HCT116 (cell line): Measurements from ENCODE around the gene PEAK3. TPM values are rescaled to one million over a fixed set of nuclear protein-coding genes. Genes with fewer than 3 reads are reported as not detected.

Source experiments
- ATAC-seq: fragments of 200-7000 bp; cut with Tn5 transposase; 2 replicates; pipeline ENCODE4 v1.9.1; 2020; ENCODE audit warnings: mild to moderate bottlenecking, moderate library complexity
- BruUV-seq: library from RNA; stranded (reverse); fragments of 400-500 nt; replicated peaks from 2 replicates; lab custom pipeline; 2021; lab: Mats Ljungman, UMichigan
- CTCF ChIA-PET: fragments of 300-600 bp; sonication (Branson Sonifier 250); formaldehyde crosslinking; loops from one replicate; lab custom pipeline; 2021; ENCODE audit warnings: antibody characterized with exemption; lab: Charles Lee
- POLR2A ChIA-PET: fragments of 300-600, 350-600 bp; sonication (Branson Sonifier 250); formaldehyde crosslinking; loops from one replicate; lab custom pipeline; 2021; ENCODE audit warnings: antibody characterized with exemption; lab: Charles Lee
- RAD21 ChIA-PET, 2 experiments: fragments of 300-600 bp; sonication (Branson Sonifier 250); formaldehyde crosslinking; loops; one replicate each; lab custom pipeline; 2023; ENCODE audit warnings: low total read pairs in 2 of 2; ENCODE audit not compliant: uncharacterized antibody in 2 of 2, unreplicated experiment in 2 of 2, low non-redundant PET in 1 of 2; lab: Charles Lee
- DNase-seq: peaks from one replicate; pipeline ENCODE4 v3.0.0-alpha.2; 2010; ENCODE audit warnings: low read depth, low spot score
- H2AFZ ChIP-seq: fragments of 200-600 bp; shearing (Covaris generic), sonication (generic); 2 replicates; pipeline ENCODE4 v1.6.1; 2017; ENCODE audit warnings: low read depth, mixed run types, mixed read lengths, antibody characterized with exemption, low read length; ENCODE audit not compliant: poor library complexity, severe bottlenecking
- H3K27ac ChIP-seq: 2 replicates; pipeline ENCODE4 v1.5.1; 2012; ENCODE audit warnings: low read depth, low read length
- H3K27me3 ChIP-seq: fragments of 200-600 bp; sonication (generic); 2 replicates; pipeline ENCODE4 v1.6.1; 2016; ENCODE audit warnings: mixed run types, low read length, mixed read lengths; ENCODE audit not compliant: insufficient read depth
- H3K36me3 ChIP-seq, 2 experiments: fragments of 200-500 bp in 1 of 2; fragments of 200-600 bp in 1 of 2; sonication (Bioruptor generic) in 1 of 2; sonication (generic) in 1 of 2; 2 replicates each; pipeline versions ENCODE4 v1.5.1 to v1.6.1; 2014 to 2016; ENCODE audit warnings: low read length in 2 of 2, inconsistent platforms in 1 of 2, mixed read lengths in 1 of 2, mixed run types in 1 of 2; ENCODE audit not compliant: insufficient read depth in 2 of 2, control insufficient read depth in 1 of 2
- H3K4me1 ChIP-seq, 2 experiments: fragments of 200-600 bp in 1 of 2; sonication (generic) in 1 of 2; 2 replicates each; pipeline versions ENCODE4 v1.5.1 to v1.6.1; 2012 to 2017; ENCODE audit warnings: low read length in 2 of 2, inconsistent platforms in 1 of 2, mild to moderate bottlenecking in 1 of 2, mixed read lengths in 1 of 2, mixed run types in 1 of 2, moderate library complexity in 1 of 2; ENCODE audit not compliant: insufficient read depth in 2 of 2, control insufficient read depth in 1 of 2
- H3K4me2 ChIP-seq: fragments of 200-600 bp; sonication (generic); 2 replicates; pipeline ENCODE4 v1.6.1; 2017; ENCODE audit warnings: mixed run types, low read length, mixed read lengths
- H3K4me3 ChIP-seq, 2 experiments: fragments of 200-600 bp in 1 of 2; sonication (generic) in 1 of 2; replicated peaks in 1 of 2; 2 replicates each; pipeline ENCODE4 v1.5.1; 2011 to 2016; ENCODE audit warnings: low read length in 2 of 2, control low read depth in 1 of 2, low read depth in 1 of 2, mild to moderate bottlenecking in 1 of 2, mixed read lengths in 1 of 2, mixed run types in 1 of 2
- H3K79me2 ChIP-seq: fragments of 200-600 bp; sonication (generic); 2 replicates; pipeline ENCODE4 v1.6.1; 2017; ENCODE audit warnings: mild to moderate bottlenecking, mixed run types, low read length, moderate library complexity, mixed read lengths; ENCODE audit not compliant: insufficient read depth
- H3K9ac ChIP-seq: fragments of 200-600 bp; sonication (generic); 2 replicates; pipeline ENCODE4 v1.6.1; 2016; ENCODE audit warnings: low read length, mixed read lengths
- H3K9me2 ChIP-seq: fragments of 200-600 bp; sonication (generic), shearing (Covaris generic); 2 replicates; pipeline ENCODE4 v1.6.1; 2017; ENCODE audit warnings: mixed run types, mild to moderate bottlenecking, moderate library complexity; ENCODE audit not compliant: insufficient read depth
- H3K9me3 ChIP-seq, 2 experiments: fragments of 200-500 bp in 1 of 2; fragments of 200-600 bp in 1 of 2; sonication (Bioruptor generic) in 1 of 2; sonication (generic) in 1 of 2; 2 replicates each; pipeline ENCODE4 v1.6.1; 2014 to 2017; ENCODE audit warnings: low read length in 2 of 2, mixed read lengths in 2 of 2, inconsistent platforms in 1 of 2, low read depth in 1 of 2, mild to moderate bottlenecking in 1 of 2, mixed run types in 1 of 2, moderate library complexity in 1 of 2; ENCODE audit not compliant: control insufficient read depth in 1 of 2, insufficient read depth in 1 of 2
- H4K20me1 ChIP-seq: fragments of 200-600 bp; sonication (generic), shearing (Covaris generic); 2 replicates; pipeline ENCODE4 v1.6.1; 2017; ENCODE audit warnings: mixed run types, mild to moderate bottlenecking, moderate library complexity; ENCODE audit not compliant: insufficient read depth
- ATF3 ChIP-seq: IDR thresholded peaks from 2 replicates; pipeline ENCODE4 v1.6.1; 2012
- ELF1 ChIP-seq: IDR thresholded peaks from 2 replicates; pipeline ENCODE4 v1.6.1; 2012; ENCODE audit warnings: low read depth, borderline replicate concordance
- EZH2 ChIP-seq: fragments of 200-600 bp; sonication (generic); IDR thresholded peaks from 2 replicates; pipeline ENCODE4 v1.6.1; 2017; ENCODE audit warnings: antibody characterized with exemption, mixed run types
- TCF7L2 ChIP-seq: IDR thresholded peaks from 2 replicates; pipeline ENCODE4 v1.7.0; 2011; ENCODE audit warnings: borderline replicate concordance, inconsistent platforms; ENCODE audit not compliant: insufficient read depth, insufficient read length; ENCODE audit errors: extremely low read depth
- YY1 ChIP-seq: IDR thresholded peaks from 2 replicates; pipeline ENCODE4 v1.6.1; 2011; ENCODE audit warnings: low read length, low read depth, moderate library complexity, mild to moderate bottlenecking; ENCODE audit not compliant: insufficient replicate concordance; ENCODE audit errors: extremely low read depth
- intact Hi-C: fragments of 100-400 bp; cut with micrococcal nuclease; formaldehyde crosslinking; loops from 2 replicates; pipeline ENCODE4 v1.10.0; 2022
- total RNA-seq: library from RNA; stranded (reverse); gene quantifications from one replicate; pipeline ENCODE4 v1.2.1, GENCODE V29; 2021; ENCODE audit not compliant: unreplicated experiment
- TF ChIP-seq, protein P1 (sequence below): IDR thresholded peaks from 2 replicates; pipeline ENCODE4 v1.6.1; 2011; ENCODE audit warnings: mild to moderate bottlenecking, low read length, moderate library complexity; ENCODE audit not compliant: insufficient replicate concordance; ENCODE audit errors: extremely low read depth
- TF ChIP-seq, protein P2 (sequence below): IDR thresholded peaks from 2 replicates; pipeline ENCODE4 v1.6.1; 2012; ENCODE audit warnings: low read depth

PEAK3 gene
- total RNA-seq, 1 experiment from 2014 or later: not detected

- ATAC-seq: no peak
- no peaks in the 10 kb centered on the region for H3K9me2 ChIP-seq
- H3K9ac ChIP-seq: no peak overlapping the region
- RAD21 ChIA-PET: interaction anchor here in 1 of 2 experiments (0.6 kb wide), 1 partner anchor 79 kb away, joined by 3 read pairs; the partner anchor contains the start of gene PLEKHJ1
- no peaks in the 10 kb centered on the region; a peak in 1 of 4 replicates for H3K9me3 ChIP-seq
- H3K4me1 ChIP-seq: no peaks in the 10 kb centered on the region
- H4K20me1 ChIP-seq: no peaks in the 10 kb centered on the region
- intact Hi-C loops: no loop called here
- no peaks in the 10 kb centered on the region for H3K36me3 ChIP-seq
- BruUV-seq: no TSS peak
- no peak for TF ChIP-seq ELF1
- TF ChIP-seq, protein P1, sequence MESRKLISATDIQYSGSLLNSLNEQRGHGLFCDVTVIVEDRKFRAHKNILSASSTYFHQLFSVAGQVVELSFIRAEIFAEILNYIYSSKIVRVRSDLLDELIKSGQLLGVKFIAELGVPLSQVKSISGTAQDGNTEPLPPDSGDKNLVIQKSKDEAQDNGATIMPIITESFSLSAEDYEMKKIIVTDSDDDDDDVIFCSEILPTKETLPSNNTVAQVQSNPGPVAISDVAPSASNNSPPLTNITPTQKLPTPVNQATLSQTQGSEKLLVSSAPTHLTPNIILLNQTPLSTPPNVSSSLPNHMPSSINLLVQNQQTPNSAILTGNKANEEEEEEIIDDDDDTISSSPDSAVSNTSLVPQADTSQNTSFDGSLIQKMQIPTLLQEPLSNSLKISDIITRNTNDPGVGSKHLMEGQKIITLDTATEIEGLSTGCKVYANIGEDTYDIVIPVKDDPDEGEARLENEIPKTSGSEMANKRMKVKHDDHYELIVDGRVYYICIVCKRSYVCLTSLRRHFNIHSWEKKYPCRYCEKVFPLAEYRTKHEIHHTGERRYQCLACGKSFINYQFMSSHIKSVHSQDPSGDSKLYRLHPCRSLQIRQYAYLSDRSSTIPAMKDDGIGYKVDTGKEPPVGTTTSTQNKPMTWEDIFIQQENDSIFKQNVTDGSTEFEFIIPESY: no peak
- no peak for TF ChIP-seq EZH2
- TF ChIP-seq, protein P2, sequence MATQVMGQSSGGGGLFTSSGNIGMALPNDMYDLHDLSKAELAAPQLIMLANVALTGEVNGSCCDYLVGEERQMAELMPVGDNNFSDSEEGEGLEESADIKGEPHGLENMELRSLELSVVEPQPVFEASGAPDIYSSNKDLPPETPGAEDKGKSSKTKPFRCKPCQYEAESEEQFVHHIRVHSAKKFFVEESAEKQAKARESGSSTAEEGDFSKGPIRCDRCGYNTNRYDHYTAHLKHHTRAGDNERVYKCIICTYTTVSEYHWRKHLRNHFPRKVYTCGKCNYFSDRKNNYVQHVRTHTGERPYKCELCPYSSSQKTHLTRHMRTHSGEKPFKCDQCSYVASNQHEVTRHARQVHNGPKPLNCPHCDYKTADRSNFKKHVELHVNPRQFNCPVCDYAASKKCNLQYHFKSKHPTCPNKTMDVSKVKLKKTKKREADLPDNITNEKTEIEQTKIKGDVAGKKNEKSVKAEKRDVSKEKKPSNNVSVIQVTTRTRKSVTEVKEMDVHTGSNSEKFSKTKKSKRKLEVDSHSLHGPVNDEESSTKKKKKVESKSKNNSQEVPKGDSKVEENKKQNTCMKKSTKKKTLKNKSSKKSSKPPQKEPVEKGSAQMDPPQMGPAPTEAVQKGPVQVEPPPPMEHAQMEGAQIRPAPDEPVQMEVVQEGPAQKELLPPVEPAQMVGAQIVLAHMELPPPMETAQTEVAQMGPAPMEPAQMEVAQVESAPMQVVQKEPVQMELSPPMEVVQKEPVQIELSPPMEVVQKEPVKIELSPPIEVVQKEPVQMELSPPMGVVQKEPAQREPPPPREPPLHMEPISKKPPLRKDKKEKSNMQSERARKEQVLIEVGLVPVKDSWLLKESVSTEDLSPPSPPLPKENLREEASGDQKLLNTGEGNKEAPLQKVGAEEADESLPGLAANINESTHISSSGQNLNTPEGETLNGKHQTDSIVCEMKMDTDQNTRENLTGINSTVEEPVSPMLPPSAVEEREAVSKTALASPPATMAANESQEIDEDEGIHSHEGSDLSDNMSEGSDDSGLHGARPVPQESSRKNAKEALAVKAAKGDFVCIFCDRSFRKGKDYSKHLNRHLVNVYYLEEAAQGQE: no peak
- no peak for TF ChIP-seq YY1
- no peak for TF ChIP-seq TCF7L2
- no peak for TF ChIP-seq ATF3
- no peaks in the 10 kb centered on the region for H3K27me3 ChIP-seq
- no peak overlapping the region for H2AFZ ChIP-seq
- CTCF ChIA-PET: no interaction called here
- DNase-seq: no peak
- no peaks in the 10 kb centered on the region for H3K79me2 ChIP-seq
- no peak overlapping the region for H3K27ac ChIP-seq
- POLR2A ChIA-PET: no interaction called here
- H3K4me2 ChIP-seq: no peak overlapping the region
- H3K4me3 ChIP-seq: no peak overlapping the region
These were observed 33.3 kb upstream of the PEAK3 start for GRCh38 chr19:2315121-2315817.
